Measurements from ENCODE around the gene DAG1.

DNA sequence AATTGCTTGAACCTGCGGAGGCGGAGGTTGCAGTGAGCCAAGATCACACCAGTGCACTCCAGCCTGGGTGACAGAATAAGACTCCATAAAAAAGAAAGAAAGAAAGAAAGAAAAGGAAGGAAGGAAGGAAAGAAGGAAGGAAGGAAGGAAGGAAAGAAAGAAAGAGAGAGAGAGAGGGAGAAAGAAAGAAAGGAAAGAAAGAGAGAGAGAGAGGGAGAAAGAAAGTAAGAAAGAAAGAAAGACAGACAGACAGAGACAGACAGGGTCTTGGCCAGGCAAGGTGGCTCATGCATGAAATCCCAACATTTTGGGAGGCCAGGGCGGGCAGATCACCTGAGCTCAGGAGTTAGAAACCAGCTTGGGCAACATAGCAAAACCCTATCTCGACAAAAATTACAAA lies 16.4 kb upstream of the DAG1 start:
- TF ChIP-seq, protein P1, sequence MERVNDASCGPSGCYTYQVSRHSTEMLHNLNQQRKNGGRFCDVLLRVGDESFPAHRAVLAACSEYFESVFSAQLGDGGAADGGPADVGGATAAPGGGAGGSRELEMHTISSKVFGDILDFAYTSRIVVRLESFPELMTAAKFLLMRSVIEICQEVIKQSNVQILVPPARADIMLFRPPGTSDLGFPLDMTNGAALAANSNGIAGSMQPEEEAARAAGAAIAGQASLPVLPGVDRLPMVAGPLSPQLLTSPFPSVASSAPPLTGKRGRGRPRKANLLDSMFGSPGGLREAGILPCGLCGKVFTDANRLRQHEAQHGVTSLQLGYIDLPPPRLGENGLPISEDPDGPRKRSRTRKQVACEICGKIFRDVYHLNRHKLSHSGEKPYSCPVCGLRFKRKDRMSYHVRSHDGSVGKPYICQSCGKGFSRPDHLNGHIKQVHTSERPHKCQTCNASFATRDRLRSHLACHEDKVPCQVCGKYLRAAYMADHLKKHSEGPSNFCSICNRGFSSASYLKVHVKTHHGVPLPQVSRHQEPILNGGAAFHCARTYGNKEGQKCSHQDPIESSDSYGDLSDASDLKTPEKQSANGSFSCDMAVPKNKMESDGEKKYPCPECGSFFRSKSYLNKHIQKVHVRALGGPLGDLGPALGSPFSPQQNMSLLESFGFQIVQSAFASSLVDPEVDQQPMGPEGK (CRISPR knock-in tag; IDR thresholded peaks at IDR 0.05; ENCODE audit: borderline replicate concordance): no peak
- TF ChIP-seq ZFP3 (CRISPR knock-in tag; IDR thresholded peaks at IDR 0.05) (no peak), ZNF565 (CRISPR knock-in tag; conservative IDR thresholded peaks at IDR 0.05; ENCODE audit: low read depth) (no peak), CSDC2 (CRISPR knock-in tag; IDR thresholded peaks at IDR 0.05) (no peak), TSHZ2 (CRISPR knock-in tag; IDR thresholded peaks at IDR 0.05) (no peak), ARNTL (CRISPR knock-in tag; IDR thresholded peaks at IDR 0.05; ENCODE audit: borderline replicate concordance, low read depth) (no peak), RARB (CRISPR knock-in tag; IDR thresholded peaks at IDR 0.05) (no peak), CREB5 (CRISPR knock-in tag; IDR thresholded peaks at IDR 0.05; ENCODE audit: low read depth) (no peak), GLIS3 (CRISPR knock-in tag; IDR thresholded peaks at IDR 0.05) (no peak), TCF4 (CRISPR knock-in tag; IDR thresholded peaks at IDR 0.05; ENCODE audit: borderline replicate concordance) (no peak)
- TF ChIP-seq, protein P2, sequence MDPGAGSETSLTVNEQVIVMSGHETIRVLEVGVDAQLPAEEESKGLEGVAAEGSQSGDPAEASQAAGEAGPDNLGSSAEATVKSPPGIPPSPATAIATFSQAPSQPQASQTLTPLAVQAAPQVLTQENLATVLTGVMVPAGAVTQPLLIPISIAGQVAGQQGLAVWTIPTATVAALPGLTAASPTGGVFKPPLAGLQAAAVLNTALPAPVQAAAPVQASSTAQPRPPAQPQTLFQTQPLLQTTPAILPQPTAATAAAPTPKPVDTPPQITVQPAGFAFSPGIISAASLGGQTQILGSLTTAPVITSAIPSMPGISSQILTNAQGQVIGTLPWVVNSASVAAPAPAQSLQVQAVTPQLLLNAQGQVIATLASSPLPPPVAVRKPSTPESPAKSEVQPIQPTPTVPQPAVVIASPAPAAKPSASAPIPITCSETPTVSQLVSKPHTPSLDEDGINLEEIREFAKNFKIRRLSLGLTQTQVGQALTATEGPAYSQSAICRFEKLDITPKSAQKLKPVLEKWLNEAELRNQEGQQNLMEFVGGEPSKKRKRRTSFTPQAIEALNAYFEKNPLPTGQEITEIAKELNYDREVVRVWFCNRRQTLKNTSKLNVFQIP (CRISPR knock-in tag; IDR thresholded peaks at IDR 0.05; ENCODE audit: borderline replicate concordance, low read depth): no peak
